ENCODE measurements around the gene SMPD2. TPM values are rescaled to one million over a fixed set of nuclear protein-coding genes. Genes with fewer than 3 reads are reported as not detected.

The SMPD2 gene
- total and polyA plus RNA-seq, 2 experiments from 2014 or later: 5.6 to 10.9 TPM

- TF ChIP-seq REST (IDR thresholded peaks at IDR 0.05; ENCODE audit: unreplicated experiment) (no peak), STAT1 (IDR thresholded peaks at IDR 0.05; ENCODE audit: unreplicated experiment) (no peak), POLR2AphosphoS5 (IDR thresholded peaks at IDR 0.05; ENCODE audit: low read depth) (no peak)
Measured at GRCh38 chr6:109396046-109396718, 44.3 kb upstream of the SMPD2 start (continued).

GRCh38 chr6:109397020-109397419, 43.5 kb upstream of the SMPD2 start:
- DNase-seq (ENCODE audit: low spot score) (peak; percentile 36), ATAC-seq (peak; percentile 84)
- Mint-ChIP-seq H3K4me3 (no peak overlapping the region), H3K36me3 (ENCODE audit: low read depth) (no peaks in the 10 kb centered on the region), H3K9me3 (no peaks in the 10 kb centered on the region), H3K4me1 (no peaks in the 10 kb centered on the region), H3K27me3 (ENCODE audit: insufficient read depth, low read depth, poor library complexity) (no peaks in the 10 kb centered on the region), H3K27ac (no peak overlapping the region)
- no peaks in the 10 kb centered on the region for H3K79me2 ChIP-seq (replicated peaks; ENCODE audit: insufficient read depth)
- H4K20me1 ChIP-seq (replicated peaks; ENCODE audit: insufficient read depth): no peaks in the 10 kb centered on the region
- no peaks in the 10 kb centered on the region for H3K4me1 ChIP-seq (ENCODE audit: insufficient read depth)
- TF ChIP-seq POLR2AphosphoS5 (IDR thresholded peaks at IDR 0.05; ENCODE audit: low read depth): no peak
- no peak for TF ChIP-seq ZNF462 (CRISPR knock-in tag; IDR thresholded peaks at IDR 0.05)
- peak; percentile 57 to 65 for TF ChIP-seq CTCF (conservative IDR thresholded peaks at IDR 0.05; ENCODE audit: low read depth in 2 of 2)
- no peaks in the 10 kb centered on the region for H3K27me3 ChIP-seq (ENCODE audit: insufficient read depth)
- peak overlapping the region; percentile 69; the same call in 1 of the 2 replicates for H2AFZ ChIP-seq
- no peak overlapping the region for H3K27ac ChIP-seq (ENCODE audit: low read depth)
- no peak overlapping the region for H3K4me2 ChIP-seq
- H3K36me3 ChIP-seq (ENCODE audit: insufficient read depth): no peaks in the 10 kb centered on the region
- no peaks in the 10 kb centered on the region for H3K9me2 ChIP-seq (ENCODE audit: insufficient read depth)
- H3K4me3 ChIP-seq: no peak overlapping the region
- no peaks in the 10 kb centered on the region for H3F3A ChIP-seq (replicated peaks; ENCODE audit: low read depth)

Data from GM23338 (cell line).